ENCODE measurements around the gene RAB15.

DNA sequence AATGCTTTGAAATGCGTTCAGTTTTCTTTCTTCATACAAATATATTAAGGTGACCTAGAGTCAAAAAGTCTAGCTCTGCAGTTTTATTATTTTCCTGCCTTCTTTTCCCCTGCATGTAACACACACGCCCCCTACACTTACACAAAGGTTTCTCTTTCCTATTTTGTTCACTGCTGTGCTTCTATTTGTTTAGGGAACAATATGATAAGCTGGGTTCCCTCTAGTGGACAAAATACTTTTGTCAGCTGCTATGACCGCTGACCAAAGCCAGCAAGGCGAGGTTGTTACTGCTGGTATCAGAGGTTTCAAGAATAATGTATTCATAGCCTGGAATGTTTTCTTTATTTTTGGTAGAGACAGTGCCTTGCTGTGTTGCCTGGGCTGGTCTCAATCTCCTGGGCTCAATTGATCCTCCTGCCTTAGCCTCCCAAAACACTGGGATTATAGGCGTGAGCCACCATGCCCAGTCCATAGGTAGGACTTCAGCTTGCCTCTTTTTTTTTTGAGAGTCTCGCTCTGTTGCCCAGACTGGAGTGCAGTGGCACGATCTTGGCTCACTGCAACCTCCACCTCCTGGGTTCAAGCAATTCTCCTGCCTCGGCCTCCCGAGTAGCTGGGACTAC is 47.9 kb upstream of the RAB15 start:
- TF ChIP-seq EP300 (IDR thresholded peaks at IDR 0.05) (no peak), POLR2A (IDR thresholded peaks at IDR 0.05) (no peak)
- TF ChIP-seq, protein P1, sequence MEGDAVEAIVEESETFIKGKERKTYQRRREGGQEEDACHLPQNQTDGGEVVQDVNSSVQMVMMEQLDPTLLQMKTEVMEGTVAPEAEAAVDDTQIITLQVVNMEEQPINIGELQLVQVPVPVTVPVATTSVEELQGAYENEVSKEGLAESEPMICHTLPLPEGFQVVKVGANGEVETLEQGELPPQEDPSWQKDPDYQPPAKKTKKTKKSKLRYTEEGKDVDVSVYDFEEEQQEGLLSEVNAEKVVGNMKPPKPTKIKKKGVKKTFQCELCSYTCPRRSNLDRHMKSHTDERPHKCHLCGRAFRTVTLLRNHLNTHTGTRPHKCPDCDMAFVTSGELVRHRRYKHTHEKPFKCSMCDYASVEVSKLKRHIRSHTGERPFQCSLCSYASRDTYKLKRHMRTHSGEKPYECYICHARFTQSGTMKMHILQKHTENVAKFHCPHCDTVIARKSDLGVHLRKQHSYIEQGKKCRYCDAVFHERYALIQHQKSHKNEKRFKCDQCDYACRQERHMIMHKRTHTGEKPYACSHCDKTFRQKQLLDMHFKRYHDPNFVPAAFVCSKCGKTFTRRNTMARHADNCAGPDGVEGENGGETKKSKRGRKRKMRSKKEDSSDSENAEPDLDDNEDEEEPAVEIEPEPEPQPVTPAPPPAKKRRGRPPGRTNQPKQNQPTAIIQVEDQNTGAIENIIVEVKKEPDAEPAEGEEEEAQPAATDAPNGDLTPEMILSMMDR (IDR thresholded peaks at IDR 0.05), result peak; percentile 34 to 46

Data from suprapubic skin (tissue), 3 donors.